HEK293 (cell line): ENCODE data around the gene FOXC1.
A peak's percentile ranks its signal among the peaks of the same experiment; 100 is the strongest.

ENCODE experiments used
- BCL11B ChIP-seq: fragments of 450-650 bp; formaldehyde crosslinking; IDR thresholded peaks from 2 replicates; pipeline ENCODE4 v1.5.1; 2016; ENCODE audit warnings: low read depth, missing biosample characterization, missing genetic modification characterization
- HOXD13 ChIP-seq: sonication (generic); formaldehyde crosslinking; IDR thresholded peaks from 2 replicates; pipeline ENCODE4 v1.8.0; 2022; ENCODE audit warnings: missing genetic modification reagents, borderline replicate concordance
- PBX3 ChIP-seq: sonication (generic); formaldehyde crosslinking; IDR thresholded peaks from 2 replicates; pipeline ENCODE4 v1.8.1; 2022; ENCODE audit warnings: mild to moderate bottlenecking, moderate library complexity, missing genetic modification reagents
- PRDM4 ChIP-seq: fragments of 450-650 bp; formaldehyde crosslinking; IDR thresholded peaks from 2 replicates; pipeline ENCODE4 v1.5.1; 2017; ENCODE audit warnings: missing biosample characterization, missing genetic modification characterization
- YY1 ChIP-seq: fragments of 450-650 bp; formaldehyde crosslinking; IDR thresholded peaks from 2 replicates; pipeline ENCODE4 v1.5.1; 2018; ENCODE audit warnings: missing biosample characterization, missing genetic modification characterization
- ZBTB20 ChIP-seq: fragments of 450-650 bp; formaldehyde crosslinking; IDR thresholded peaks from 2 replicates; pipeline ENCODE4 v1.5.1; 2016; ENCODE audit warnings: missing biosample characterization, missing genetic modification characterization
- ZBTB21 ChIP-seq: fragments of 450-650 bp; formaldehyde crosslinking; IDR thresholded peaks from 2 replicates; pipeline ENCODE4 v1.5.1; 2017; ENCODE audit warnings: missing biosample characterization, missing genetic modification characterization
- ZBTB26 ChIP-seq: fragments of 450-650 bp; formaldehyde crosslinking; optimal IDR thresholded peaks from 2 replicates; pipeline ENCODE3; 2016; ENCODE audit warnings: missing biosample characterization, mild to moderate bottlenecking, missing genetic modification characterization
- ZBTB6 ChIP-seq: fragments of 450-650 bp; formaldehyde crosslinking; IDR thresholded peaks from 2 replicates; pipeline ENCODE4 v1.5.1; 2017; ENCODE audit warnings: missing biosample characterization, missing genetic modification characterization
- ZEB2 ChIP-seq: fragments of 450-650 bp; formaldehyde crosslinking; IDR thresholded peaks from 2 replicates; pipeline ENCODE4 v1.5.1; 2016; ENCODE audit warnings: missing biosample characterization, missing genetic modification characterization
- ZNF112 ChIP-seq: fragments of 450-650 bp; formaldehyde crosslinking; IDR thresholded peaks from 2 replicates; pipeline ENCODE4 v1.5.0; 2017; ENCODE audit warnings: missing biosample characterization, missing genetic modification characterization
- ZNF223 ChIP-seq: fragments of 450-650 bp; formaldehyde crosslinking; IDR thresholded peaks from 2 replicates; pipeline ENCODE4 v1.5.1; 2016; ENCODE audit warnings: missing biosample characterization, missing genetic modification characterization
- ZNF362 ChIP-seq: fragments of 450-650 bp; formaldehyde crosslinking; IDR thresholded peaks from 2 replicates; pipeline ENCODE4 v1.5.1; 2016; ENCODE audit warnings: missing biosample characterization, missing genetic modification characterization
- ZNF416 ChIP-seq: fragments of 450-650 bp; formaldehyde crosslinking; IDR thresholded peaks from 2 replicates; pipeline ENCODE4 v1.5.1; 2016; ENCODE audit warnings: missing biosample characterization, missing genetic modification characterization
- ZNF423 ChIP-seq: fragments of 450-650 bp; formaldehyde crosslinking; IDR thresholded peaks from 2 replicates; pipeline ENCODE4 v1.5.1; 2016; ENCODE audit warnings: missing biosample characterization, missing genetic modification characterization
- ZNF48 ChIP-seq: fragments of 450-650 bp; formaldehyde crosslinking; IDR thresholded peaks from 2 replicates; pipeline ENCODE4 v1.5.1; 2016; ENCODE audit warnings: missing biosample characterization, missing genetic modification characterization
- ZNF510 ChIP-seq: fragments of 450-650 bp; formaldehyde crosslinking; IDR thresholded peaks from 2 replicates; pipeline ENCODE4 v1.5.1; 2018; ENCODE audit warnings: mild to moderate bottlenecking, missing genetic modification characterization, missing biosample characterization; ENCODE audit not compliant: insufficient replicate concordance
- ZNF518A ChIP-seq: fragments of 450-650 bp; formaldehyde crosslinking; conservative IDR thresholded peaks from 2 replicates; pipeline ENCODE4 v1.5.1; 2016; ENCODE audit warnings: low read depth, missing biosample characterization, missing genetic modification characterization
- ZNF529 ChIP-seq: fragments of 450-650 bp; formaldehyde crosslinking; IDR thresholded peaks from 2 replicates; pipeline ENCODE4 v1.5.1; 2017; ENCODE audit warnings: missing genetic modification characterization, missing biosample characterization; ENCODE audit not compliant: insufficient replicate concordance
- ZNF560 ChIP-seq: fragments of 450-650 bp; formaldehyde crosslinking; IDR thresholded peaks from 2 replicates; pipeline ENCODE4 v1.5.1; 2017; ENCODE audit warnings: missing biosample characterization, missing genetic modification characterization, borderline replicate concordance
- ZNF623 ChIP-seq: fragments of 450-650 bp; formaldehyde crosslinking; IDR thresholded peaks from 2 replicates; pipeline ENCODE4 v1.5.1; 2016; ENCODE audit warnings: missing biosample characterization, missing genetic modification characterization
- ZNF658 ChIP-seq: fragments of 450-650 bp; formaldehyde crosslinking; IDR thresholded peaks from 2 replicates; pipeline ENCODE4; 2016; ENCODE audit warnings: missing biosample characterization, missing genetic modification characterization
- ZNF670 ChIP-seq: fragments of 450-650 bp; formaldehyde crosslinking; IDR thresholded peaks from 2 replicates; pipeline ENCODE4 v1.5.1; 2016; ENCODE audit warnings: missing biosample characterization, missing genetic modification characterization, low read depth
- ZNF76 ChIP-seq: fragments of 450-650 bp; formaldehyde crosslinking; IDR thresholded peaks from 2 replicates; pipeline ENCODE4; 2016; ENCODE audit warnings: low read depth, missing biosample characterization, missing genetic modification characterization, borderline replicate concordance
- ZNF830 ChIP-seq: fragments of 450-650 bp; IDR thresholded peaks from 2 replicates; pipeline ENCODE4 v1.5.0; 2018; ENCODE audit warnings: missing biosample characterization, missing genetic modification characterization, low read depth, mild to moderate bottlenecking, moderate library complexity
- ZXDB ChIP-seq: fragments of 450-650 bp; formaldehyde crosslinking; IDR thresholded peaks from 2 replicates; pipeline ENCODE4 v1.5.1; 2016; ENCODE audit warnings: missing biosample characterization, missing genetic modification characterization

The FOXC1 gene

GRCh38 chr6:1630771-1631217, 21.1 kb downstream of the FOXC1 start (continued):
- no peak for TF ChIP-seq PBX3
- no peak for TF ChIP-seq ZNF529 (tag by site-specific recombination)
- no peak for TF ChIP-seq ZNF670 (tag by site-specific recombination)
- TF ChIP-seq ZNF560 (tag by site-specific recombination): no peak
- TF ChIP-seq ZNF223 (tag by site-specific recombination): no peak
- TF ChIP-seq ZNF623 (tag by site-specific recombination): no peak
- no peak for TF ChIP-seq ZBTB20 (tag by site-specific recombination)
- peak; percentile 79 for TF ChIP-seq PRDM4 (tag by site-specific recombination)
- peak; percentile 93 for TF ChIP-seq ZBTB21
- peak; percentile 99 for TF ChIP-seq ZEB2 (tag by site-specific recombination)
- peak; percentile 44; the same call in 1 of the 2 replicates for TF ChIP-seq HOXD13
- no peak for TF ChIP-seq ZNF416 (tag by site-specific recombination)
- TF ChIP-seq BCL11B (tag by site-specific recombination): no peak
- TF ChIP-seq ZNF518A (tag by site-specific recombination): 0 out of 2 replicates have a peak, but pooled peaks have one; percentile 13
- no peak for TF ChIP-seq ZNF510 (tag by site-specific recombination)
- no peak for TF ChIP-seq ZNF423 (tag by site-specific recombination)
- peak; percentile 95 for TF ChIP-seq ZXDB (tag by site-specific recombination)
- peak; percentile 41; the same call in 1 of the 2 replicates for TF ChIP-seq YY1
- TF ChIP-seq ZBTB26 (tag by site-specific recombination): no peak
- TF ChIP-seq ZNF830 (tag by site-specific recombination): no peak
- TF ChIP-seq ZNF112 (tag by site-specific recombination): no peak
- TF ChIP-seq ZNF362 (tag by site-specific recombination): no peak
- no peak for TF ChIP-seq ZBTB6 (tag by site-specific recombination)
- TF ChIP-seq ZNF48: no peak
- no peak for TF ChIP-seq ZNF658 (tag by site-specific recombination)
- no peak for TF ChIP-seq ZNF76 (tag by site-specific recombination)
